A673 (cell line): Measurements from ENCODE around the gene ZNG1B. TPM values are rescaled to one million over a fixed set of nuclear protein-coding genes. Genes with fewer than 3 reads are reported as not detected.
"Not testable (repeated sequence)": the region's sequence is repeated elsewhere in the genome, so short reads cannot be mapped to it uniquely, and the experiment has no call there.

ENCODE experiments used
- BruUV-seq: library from RNA; stranded (reverse); fragments of 400-500 nt; replicated peaks from 2 replicates; lab custom pipeline; 2021; lab: Mats Ljungman, UMichigan
- CTCF ChIA-PET: fragments of 300-600 bp; sonication (Branson Sonifier 250); formaldehyde crosslinking; loops from one replicate; lab custom pipeline; 2022; ENCODE audit warnings: antibody characterized with exemption; lab: Charles Lee
- POLR2A ChIA-PET: fragments of 300-600 bp; sonication (Branson Sonifier 250); formaldehyde crosslinking; loops from one replicate; lab custom pipeline; 2022; ENCODE audit warnings: antibody characterized with exemption; ENCODE audit not compliant: low non-redundant PET; lab: Charles Lee
- DNase-seq: peaks from one replicate; pipeline ENCODE4 v3.0.0-alpha.2; 2015; ENCODE audit warnings: low spot score
- H3K27ac ChIP-seq: fragments of 200-600 bp; sonication (generic); 2 replicates; pipeline ENCODE4 v1.5.1; 2016; ENCODE audit warnings: mixed run types, low read depth, mild to moderate bottlenecking, mixed read lengths, antibody characterized with exemption, low read length; ENCODE audit not compliant: poor library complexity, severe bottlenecking
- H3K27me3 ChIP-seq: fragments of 200-600 bp; sonication (generic); replicated peaks from 2 replicates; pipeline ENCODE4 v1.6.1; 2017; ENCODE audit warnings: mixed run types, low read depth, mild to moderate bottlenecking, mixed read lengths, antibody characterized with exemption, low read length; ENCODE audit not compliant: insufficient read depth, poor library complexity
- H3K36me3 ChIP-seq: fragments of 200-600 bp; sonication (generic); 2 replicates; pipeline ENCODE4 v1.6.1; 2016; ENCODE audit warnings: mixed run types, mild to moderate bottlenecking, mixed read lengths, antibody characterized with exemption, low read length; ENCODE audit not compliant: insufficient read depth, poor library complexity, severe bottlenecking
- H3K4me1 ChIP-seq: fragments of 200-600 bp; sonication (generic); 2 replicates; pipeline ENCODE4 v1.6.1; 2017; ENCODE audit warnings: mixed run types, mild to moderate bottlenecking, mixed read lengths, antibody characterized with exemption, low read length; ENCODE audit not compliant: insufficient read depth, poor library complexity, severe bottlenecking
- H3K4me3 ChIP-seq: fragments of 200-600 bp; sonication (generic); 2 replicates; pipeline ENCODE4 v1.5.1; 2016; ENCODE audit warnings: low read depth, mixed run types, mild to moderate bottlenecking, mixed read lengths, low read length; ENCODE audit not compliant: poor library complexity, severe bottlenecking
- H3K9me3 ChIP-seq: fragments of 200-600 bp; sonication (generic); 2 replicates; pipeline ENCODE4 v1.6.1; 2016; ENCODE audit warnings: mixed run types, low read depth, mild to moderate bottlenecking, mixed read lengths, antibody characterized with exemption, low read length; ENCODE audit not compliant: poor library complexity, severe bottlenecking
- CTCF ChIP-seq: fragments of 300-800, 200-600 bp; sonication (generic); conservative IDR thresholded peaks from 2 replicates; pipeline ENCODE4 v1.5.1; 2017; ENCODE audit warnings: low read depth, mild to moderate bottlenecking, antibody characterized with exemption, low read length, moderate library complexity, mixed read lengths
- EZH2 ChIP-seq: fragments of 200-600 bp; sonication (generic); IDR thresholded peaks from 2 replicates; pipeline ENCODE4 v1.6.1; 2017; ENCODE audit warnings: borderline replicate concordance, low read depth, mild to moderate bottlenecking, mixed read lengths, antibody characterized with exemption, low read length; ENCODE audit not compliant: poor library complexity, severe bottlenecking
- intact Hi-C: fragments of 100-400 bp; cut with micrococcal nuclease; formaldehyde crosslinking; loops from one replicate; pipeline ENCODE4 v1.10.0; 2022; ENCODE audit not compliant: unreplicated experiment
- total RNA-seq: library from RNA; stranded (reverse); gene quantifications from 2 replicates; pipeline ENCODE4 v1.2.3, GENCODE V29; 2021

The ZNG1B gene
- total RNA-seq, 1 experiment from 2014 or later, result 65.5 TPM

DNA sequence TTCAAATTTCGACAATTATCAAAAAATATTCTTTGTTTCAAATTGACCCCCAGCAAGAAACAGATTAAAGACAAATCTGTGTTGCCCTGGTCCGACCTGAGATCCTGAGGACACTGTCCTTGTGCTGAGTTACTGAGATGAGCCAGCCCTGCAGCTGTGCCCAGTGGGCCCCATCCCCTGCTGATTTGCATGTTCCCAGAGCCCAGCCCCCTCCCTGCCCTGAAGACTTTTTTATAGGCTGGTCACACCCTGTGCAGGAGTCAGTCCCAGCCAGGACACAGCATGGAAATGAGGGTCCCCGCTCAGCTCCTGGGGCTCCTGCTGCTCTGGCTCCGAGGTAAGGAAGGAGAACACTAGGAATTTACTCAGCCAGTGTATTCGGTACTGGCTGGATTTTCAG, 31.4 kb upstream of the ZNG1B start:
- Histone ChIP-seq H3K4me3 (no peak overlapping the region), H3K36me3 (no peaks in the 10 kb centered on the region), H3K27me3 (peaks cover 3% of the 10 kb centered on the region), H3K9me3 (no peaks in the 10 kb centered on the region), H3K27ac (no peak overlapping the region), H3K4me1 (no peaks in the 10 kb centered on the region)
- BruUV-seq, result no TSS peak
- CTCF ChIA-PET, result no interaction called here
- POLR2A ChIA-PET, result no interaction called here
- no peak for DNase-seq
- intact Hi-C loops, result no loop called here
- TF ChIP-seq CTCF, result no peak
- TF ChIP-seq EZH2, result no peak

GRCh38 chr2:113407446-113408099, 29.9 kb upstream of the ZNG1B start:
- BruUV-seq, result no TSS peak
- H3K4me3 ChIP-seq, result no peak overlapping the region
- no peaks in the 10 kb centered on the region for H3K9me3 ChIP-seq
- peaks cover 3% of the 10 kb centered on the region for H3K27me3 ChIP-seq
- intact Hi-C loops, result no loop called here
- POLR2A ChIA-PET, result no interaction called here
- H3K36me3 ChIP-seq, result no peaks in the 10 kb centered on the region
- H3K4me1 ChIP-seq, result no peaks in the 10 kb centered on the region
- TF ChIP-seq EZH2 (no peak), CTCF (peak; percentile 51)
- peak; percentile 24 for DNase-seq
- CTCF ChIA-PET, result interaction anchor here (0.6 kb wide), 1 partner anchor 244 kb away, joined by 8 read pairs; no protein-coding TSS in a partner anchor
- no peak overlapping the region for H3K27ac ChIP-seq

DNA sequence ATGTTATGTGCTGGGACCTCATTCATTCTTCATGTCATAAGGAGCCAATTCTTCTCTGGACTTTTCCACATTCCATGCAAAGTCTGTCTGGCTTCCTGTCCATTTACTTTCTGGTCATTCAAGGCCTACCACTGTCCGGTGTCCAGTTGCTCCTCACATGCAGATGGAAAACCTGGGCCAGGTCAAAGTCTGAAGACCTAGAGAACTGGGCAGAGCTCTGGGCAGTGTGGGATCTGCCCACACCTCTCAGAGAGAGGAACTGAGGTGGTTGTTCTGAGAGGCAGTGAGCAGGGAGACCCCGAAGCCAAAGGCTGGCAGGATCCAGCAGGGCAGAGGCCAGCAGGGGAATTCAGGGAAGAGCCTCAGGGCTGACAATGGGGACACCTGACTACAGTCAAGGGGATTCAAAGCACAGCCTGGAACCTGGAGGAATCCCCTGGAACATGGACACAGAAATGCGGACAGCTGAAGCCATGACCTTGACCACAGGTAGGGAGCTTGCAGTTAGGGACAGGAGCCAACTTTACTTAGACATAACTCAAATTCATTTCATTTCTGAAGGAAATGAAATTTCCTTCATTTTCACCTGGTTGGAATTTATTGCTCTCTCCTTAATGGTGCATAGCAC, 25.7 kb upstream of the ZNG1B start:
- H3K27me3 ChIP-seq, CTCF ChIA-PET: not testable (repeated sequence)

DNA sequence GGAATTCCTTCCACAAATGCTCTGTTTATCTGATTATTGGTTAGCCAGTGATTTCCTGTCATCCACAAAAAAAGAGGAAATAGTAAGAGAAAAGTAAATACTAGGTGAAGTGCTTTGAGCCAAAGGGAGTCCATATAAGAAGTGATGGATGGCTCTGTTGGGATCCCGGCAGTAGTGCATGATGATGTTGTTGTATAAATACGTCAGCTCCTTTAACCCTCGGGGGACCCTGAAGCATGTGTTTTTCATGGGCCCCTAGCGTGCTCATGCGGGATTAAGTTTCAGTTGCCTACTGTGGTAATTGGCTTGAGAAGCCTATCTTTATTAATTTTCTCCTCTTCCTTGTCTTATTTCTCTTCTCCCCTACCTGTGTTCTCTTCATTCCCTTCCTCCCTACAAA, 24.7 kb upstream of the ZNG1B start:
- BruUV-seq, POLR2A ChIA-PET, intact Hi-C loops: not testable (repeated sequence)

More for the DNA sequence above, 25.7 kb upstream of the ZNG1B start:
- H3K9me3 ChIP-seq, H3K27ac ChIP-seq, H3K36me3 ChIP-seq, H3K4me1 ChIP-seq, H3K4me3 ChIP-seq, DNase-seq, BruUV-seq, intact Hi-C loops, POLR2A ChIA-PET: not testable (repeated sequence)

DNA sequence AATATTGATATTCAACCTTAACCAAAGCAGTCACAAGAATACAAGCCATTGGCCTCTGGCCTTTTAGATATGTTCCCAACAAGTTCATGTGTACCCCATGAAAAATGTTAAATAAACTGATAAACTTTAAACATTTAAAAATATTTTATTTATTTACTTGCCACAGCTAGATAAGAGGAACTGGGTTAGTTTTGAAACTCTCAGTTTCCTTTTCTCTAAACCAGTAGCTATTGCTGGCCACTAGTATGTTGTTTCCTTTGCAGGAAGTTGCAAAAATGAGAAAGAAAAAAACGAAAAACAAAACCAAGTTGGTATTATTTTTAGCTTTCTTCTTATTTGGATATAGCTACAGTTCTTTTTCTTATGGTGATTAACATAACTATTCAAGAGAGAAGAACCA, 5.7 kb upstream of the ZNG1B start:
- H3K27ac ChIP-seq, H3K36me3 ChIP-seq, POLR2A ChIA-PET, DNase-seq, H3K4me1 ChIP-seq, H3K27me3 ChIP-seq, H3K4me3 ChIP-seq, CTCF ChIA-PET, H3K9me3 ChIP-seq, BruUV-seq, intact Hi-C loops: not testable (repeated sequence)

More for the DNA sequence above, 24.7 kb upstream of the ZNG1B start:
- H3K36me3 ChIP-seq, H3K27me3 ChIP-seq, H3K4me1 ChIP-seq, H3K9me3 ChIP-seq, H3K27ac ChIP-seq, H3K4me3 ChIP-seq: not testable (repeated sequence)
- peak; percentile 76 for DNase-seq
- CTCF ChIA-PET, result interaction anchor here (0.6 kb wide), 1 partner anchor 215 kb away, joined by 4 read pairs; no protein-coding TSS in a partner anchor

DNA sequence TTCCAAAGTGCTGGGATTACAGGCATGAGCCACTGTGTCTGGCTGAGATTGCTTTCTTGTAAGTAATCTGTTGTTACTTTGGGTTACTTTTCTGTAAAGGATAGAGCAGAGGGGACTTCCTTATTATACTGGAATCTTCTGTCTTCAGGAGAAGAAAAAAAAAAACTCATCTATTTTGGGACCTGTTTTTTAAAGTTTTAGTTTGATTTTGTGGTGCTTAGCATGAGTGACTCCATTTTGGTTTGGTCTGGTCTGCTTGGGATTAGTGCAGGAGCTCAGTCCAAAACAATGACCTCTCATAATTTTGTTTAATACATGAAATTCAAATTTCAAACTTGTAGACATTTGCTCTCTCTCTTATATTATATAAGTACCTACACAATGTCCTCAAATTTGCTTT, 4.0 kb upstream of the ZNG1B start:
- H3K36me3 ChIP-seq, H3K27ac ChIP-seq, intact Hi-C loops, H3K27me3 ChIP-seq, DNase-seq, H3K9me3 ChIP-seq, H3K4me3 ChIP-seq, POLR2A ChIA-PET, H3K4me1 ChIP-seq, CTCF ChIA-PET, BruUV-seq: not testable (repeated sequence)
